PC-3 (cell line): ENCODE data around the gene KBTBD4.

Source experiments
- EZH2 ChIP-seq: fragments of 300-600 bp; sonication (generic); IDR thresholded peaks from one replicate; pipeline ENCODE4 v1.6.1; 2017; ENCODE audit warnings: antibody characterized with exemption, mild to moderate bottlenecking, low read length; ENCODE audit not compliant: unreplicated experiment
- EZH2phosphoT487 ChIP-seq: fragments of 300-600 bp; sonication (generic); IDR thresholded peaks from 2 replicates; pipeline ENCODE4 v1.6.1; 2018; ENCODE audit warnings: mild to moderate bottlenecking, antibody characterized with exemption, low read length, borderline replicate concordance
- TF ChIP-seq, protein P1 (sequence below): fragments of 300-600 bp; sonication (generic); conservative IDR thresholded peaks from 2 replicates; pipeline ENCODE4 v1.5.1; 2017; ENCODE audit warnings: antibody characterized with exemption, low read depth, mild to moderate bottlenecking, low read length

DNA sequence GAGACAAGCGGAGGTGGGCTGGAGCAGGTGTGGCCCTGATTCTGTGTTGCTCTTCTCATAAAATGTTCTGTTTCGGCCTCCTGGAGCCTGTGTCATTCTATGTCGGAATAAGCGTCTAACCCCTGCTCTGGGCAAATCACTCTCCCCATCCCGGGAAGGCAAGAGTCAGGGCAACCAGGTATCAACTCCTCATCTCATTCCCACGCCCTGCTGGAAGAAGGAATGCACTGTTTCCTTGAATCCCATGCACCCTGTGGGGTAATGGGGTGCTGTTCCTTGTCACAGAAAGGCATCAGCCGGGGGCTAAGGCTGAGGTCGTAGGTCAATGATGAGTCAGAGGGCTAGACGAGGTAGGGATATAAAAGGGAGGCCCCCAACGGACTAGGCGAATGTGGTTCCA, 10.3 kb upstream of the KBTBD4 start:
- TF ChIP-seq, protein P1, sequence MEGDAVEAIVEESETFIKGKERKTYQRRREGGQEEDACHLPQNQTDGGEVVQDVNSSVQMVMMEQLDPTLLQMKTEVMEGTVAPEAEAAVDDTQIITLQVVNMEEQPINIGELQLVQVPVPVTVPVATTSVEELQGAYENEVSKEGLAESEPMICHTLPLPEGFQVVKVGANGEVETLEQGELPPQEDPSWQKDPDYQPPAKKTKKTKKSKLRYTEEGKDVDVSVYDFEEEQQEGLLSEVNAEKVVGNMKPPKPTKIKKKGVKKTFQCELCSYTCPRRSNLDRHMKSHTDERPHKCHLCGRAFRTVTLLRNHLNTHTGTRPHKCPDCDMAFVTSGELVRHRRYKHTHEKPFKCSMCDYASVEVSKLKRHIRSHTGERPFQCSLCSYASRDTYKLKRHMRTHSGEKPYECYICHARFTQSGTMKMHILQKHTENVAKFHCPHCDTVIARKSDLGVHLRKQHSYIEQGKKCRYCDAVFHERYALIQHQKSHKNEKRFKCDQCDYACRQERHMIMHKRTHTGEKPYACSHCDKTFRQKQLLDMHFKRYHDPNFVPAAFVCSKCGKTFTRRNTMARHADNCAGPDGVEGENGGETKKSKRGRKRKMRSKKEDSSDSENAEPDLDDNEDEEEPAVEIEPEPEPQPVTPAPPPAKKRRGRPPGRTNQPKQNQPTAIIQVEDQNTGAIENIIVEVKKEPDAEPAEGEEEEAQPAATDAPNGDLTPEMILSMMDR = no peak
- TF ChIP-seq EZH2phosphoT487 (no peak), EZH2 (no peak)
